Endothelial cell of umbilical vein (primary cell): ENCODE data around the gene DUOXA2. TPM values are rescaled to one million over a fixed set of nuclear protein-coding genes. Genes with fewer than 3 reads are reported as not detected.

ENCODE experiments used
- BruUV-seq: library from RNA; stranded (reverse); fragments of 400-500 nt; replicated peaks from 2 replicates; lab custom pipeline; 2021; lab: Mats Ljungman, UMichigan
- CTCF ChIA-PET: fragments of 300-600, 350-600 bp; sonication (Branson Sonifier 250); formaldehyde crosslinking; loops from one replicate; lab custom pipeline; 2021; ENCODE audit warnings: antibody characterized with exemption, inconsistent platforms; lab: Charles Lee
- POLR2A ChIA-PET: fragments of 300-600, 350-600 bp; sonication (Branson Sonifier 250); formaldehyde crosslinking; loops from one replicate; lab custom pipeline; 2021; ENCODE audit warnings: antibody characterized with exemption, inconsistent platforms; lab: Charles Lee
- DNase-seq: peaks from one replicate; pipeline ENCODE4 v3.0.0-alpha.2; 2011; ENCODE audit warnings: low read depth, low spot score
- FAIRE-seq: peaks from 2 replicates; lab custom pipeline; 2011; peaks lifted over from hg19 to GRCh38; lab: Jason Lieb, UNC
- H2AFZ ChIP-seq: 2 replicates; pipeline ENCODE4 v1.6.0; 2012; ENCODE audit warnings: low read depth, low read length, control low read depth, inconsistent platforms
- H3K27ac ChIP-seq: 2 replicates; pipeline ENCODE4 v1.5.1; 2011; ENCODE audit warnings: low read depth, mild to moderate bottlenecking, control low read depth, low read length, moderate library complexity; ENCODE audit not compliant: insufficient read depth
- H3K27me3 ChIP-seq, 2 experiments: 2 replicates each; pipeline versions ENCODE4 v1.6.0 to v1.6.1; 2011; ENCODE audit warnings: low read length in 2 of 2, mixed read lengths in 1 of 2; ENCODE audit not compliant: control insufficient read depth in 2 of 2, insufficient read depth in 2 of 2
- H3K36me3 ChIP-seq, 2 experiments: 2 replicates in 1 of 2; 3 replicates in 1 of 2; pipeline ENCODE4 v1.5.1; 2011; ENCODE audit warnings: low read length in 2 of 2, mild to moderate bottlenecking in 1 of 2, moderate library complexity in 1 of 2; ENCODE audit not compliant: control insufficient read depth in 2 of 2, insufficient read depth in 2 of 2; ENCODE audit errors: extremely low read depth in 1 of 2
- H3K4me1 ChIP-seq: 3 replicates; pipeline ENCODE4 v1.5.1; 2011; ENCODE audit warnings: mild to moderate bottlenecking, low read length; ENCODE audit not compliant: control insufficient read depth, insufficient read depth; ENCODE audit errors: extremely low read depth
- H3K4me2 ChIP-seq: 2 replicates; pipeline ENCODE4 v1.6.1; 2011; ENCODE audit warnings: low read length, control low read depth, mixed read lengths; ENCODE audit not compliant: insufficient read depth
- H3K4me3 ChIP-seq, 3 experiments: fragments of 200-600 bp in 1 of 3; sonication (generic), shearing (Covaris generic) in 1 of 3; replicated peaks in 1 of 3; 2 replicates each; pipeline ENCODE4 v1.5.1; 2011 to 2016; ENCODE audit warnings: control low read depth in 3 of 3, low read length in 3 of 3, mild to moderate bottlenecking in 2 of 3, inconsistent platforms in 1 of 3, low read depth in 1 of 3, moderate library complexity in 1 of 3; ENCODE audit not compliant: insufficient read depth in 1 of 3
- H3K79me2 ChIP-seq: 2 replicates; pipeline ENCODE4 v1.6.0; 2012; ENCODE audit warnings: low read length, inconsistent platforms; ENCODE audit not compliant: control insufficient read depth, insufficient read depth
- H3K9ac ChIP-seq: replicated peaks from 2 replicates; pipeline ENCODE3; 2011; ENCODE audit warnings: low read length, control low read depth; ENCODE audit not compliant: insufficient read depth; ENCODE audit errors: extremely low read depth
- H3K9me1 ChIP-seq: replicated peaks from 3 replicates; pipeline ENCODE4 v1.6.0; 2011; ENCODE audit warnings: mild to moderate bottlenecking, low read length; ENCODE audit not compliant: control insufficient read depth, insufficient read depth; ENCODE audit errors: extremely low read depth
- H3K9me3 ChIP-seq: replicated peaks from 2 replicates; pipeline ENCODE4 v1.5.1; 2012; ENCODE audit warnings: low read length, inconsistent platforms; ENCODE audit not compliant: control insufficient read depth, insufficient read depth
- H4K20me1 ChIP-seq: replicated peaks from 2 replicates; pipeline ENCODE3; 2011; ENCODE audit warnings: mild to moderate bottlenecking, low read length; ENCODE audit not compliant: control insufficient read depth, insufficient read depth; ENCODE audit errors: extremely low read depth
- CTCF ChIP-seq, 2 donors: IDR thresholded peaks; 1 replicate in 1 of 2; 2 replicates in 1 of 2; pipeline ENCODE4 v1.5.1; 2011; ENCODE audit warnings: low read length in 2 of 2, mild to moderate bottlenecking in 2 of 2, moderate library complexity in 2 of 2, control low read depth in 1 of 2, inconsistent platforms in 1 of 2, low read depth in 1 of 2; ENCODE audit not compliant: insufficient read depth in 1 of 2; ENCODE audit errors: extremely low read depth in 1 of 2
- EZH2 ChIP-seq: IDR thresholded peaks from 2 replicates; pipeline ENCODE4 v1.6.1; 2012; ENCODE audit warnings: borderline replicate concordance, low read depth, mild to moderate bottlenecking, moderate library complexity, low read length, inconsistent platforms; ENCODE audit not compliant: severe bottlenecking
- FOS ChIP-seq: IDR thresholded peaks from 2 replicates; pipeline ENCODE4 v1.6.1; 2011; ENCODE audit warnings: mild to moderate bottlenecking, low read length, moderate library complexity, borderline replicate concordance; ENCODE audit not compliant: insufficient read depth
- GATA2 ChIP-seq: IDR thresholded peaks from 2 replicates; pipeline ENCODE4 v1.7.0; 2011; ENCODE audit warnings: low read depth, mild to moderate bottlenecking, moderate library complexity, mixed read lengths, low read length; ENCODE audit not compliant: insufficient read length, insufficient read depth
- JUN ChIP-seq: IDR thresholded peaks from 2 replicates; pipeline ENCODE4 v1.6.1; 2011; ENCODE audit warnings: borderline replicate concordance, low read depth; ENCODE audit not compliant: insufficient read length, insufficient read depth
- MAX ChIP-seq: IDR thresholded peaks from 2 replicates; pipeline ENCODE4 v1.6.1; 2011; ENCODE audit not compliant: insufficient read depth, insufficient read length
- MYC ChIP-seq: IDR thresholded peaks from one replicate; pipeline ENCODE4 v1.6.1; 2011; ENCODE audit warnings: mild to moderate bottlenecking, low read depth, low read length
- POLR2A ChIP-seq: IDR thresholded peaks from 2 replicates; pipeline ENCODE4 v1.6.1; 2012; ENCODE audit warnings: low read depth, mild to moderate bottlenecking, control low read depth, low read length
- POLR2AphosphoS5 ChIP-seq: IDR thresholded peaks from 2 replicates; pipeline ENCODE4 v1.6.1; 2012; ENCODE audit warnings: low read depth, mild to moderate bottlenecking, control low read depth, low read length, moderate library complexity; ENCODE audit not compliant: insufficient read depth
- dilution Hi-C: fragments of 300-500 bp; cut with MboI; formaldehyde crosslinking; loops from one replicate; pipeline ENCODE4 v1.15.0; 2019; ENCODE audit warnings: low sequenced_read_pairs; ENCODE audit not compliant: extremely low pct_ligation_motif_present
- intact Hi-C: fragments of 100-400 bp; cut with micrococcal nuclease; formaldehyde crosslinking; loops from one replicate; pipeline ENCODE4 v1.10.0; 2022
- polyA plus RNA-seq, 4 experiments: library from polyadenylated mRNA; depleted of rRNA in 3 of 4; stranded (reverse) in 3 of 4; unstranded in 1 of 4; fragments of >200 nt; gene quantifications; 2 replicates each; pipeline versions ENCODE4 v1.2.1 to v1.2.3, GENCODE V29; 2011 to 2012; ENCODE audit warnings: missing spikeins in 1 of 4
- total RNA-seq: library from RNA; stranded (reverse); gene quantifications from 2 replicates; pipeline ENCODE4 v1.2.3, GENCODE V29; 2021

The DUOXA2 gene
- total and polyA plus RNA-seq, 2 donors (not counting 3 experiments of a cell fraction or from before 2014, with no cell fraction given), result not detected

GRCh38 chr15:45147606-45148005 is 33.5 kb downstream of the DUOXA2 start:
- FAIRE-seq, result no peak

GRCh38 chr15:45148076-45149059 is 34.2 kb downstream of the DUOXA2 start:
- no TSS peak for BruUV-seq
- FAIRE-seq, result no peak
- no peaks in the 10 kb centered on the region for H3K4me1 ChIP-seq

More at GRCh38 chr15:45147606-45148005, 33.5 kb downstream of the DUOXA2 start:
- no peak overlapping the region for H3K4me3 ChIP-seq
- no TSS peak for BruUV-seq
- DNase-seq, result no peak
- H4K20me1 ChIP-seq, result no peaks in the 10 kb centered on the region
- intact Hi-C loops (no loop called here), dilution Hi-C loops (no loop called here)
- ChIA-PET POLR2A (no interaction called here), CTCF (interaction anchor here (1.7 kb wide), 2 partner anchors 10 to 16 kb away, joined by 5 to 11 read pairs; no protein-coding TSS in a partner anchor)
- no peaks in the 10 kb centered on the region for H3K27me3 ChIP-seq
- no peak overlapping the region for H3K27ac ChIP-seq
- TF ChIP-seq JUN, result no peak
- TF ChIP-seq EZH2, result no peak
- TF ChIP-seq FOS, result no peak
- no peaks in the 10 kb centered on the region for H3K79me2 ChIP-seq
- H2AFZ ChIP-seq, result no peak overlapping the region
- H3K9me3 ChIP-seq, result no peaks in the 10 kb centered on the region
- H3K4me2 ChIP-seq, result no peak overlapping the region
- H3K9ac ChIP-seq, result no peak overlapping the region
- no peaks in the 10 kb centered on the region for H3K9me1 ChIP-seq
- no peaks in the 10 kb centered on the region for H3K36me3 ChIP-seq
- no peaks in the 10 kb centered on the region for H3K4me1 ChIP-seq

More at GRCh38 chr15:45148076-45149059, 34.2 kb downstream of the DUOXA2 start:
- H3K4me3 ChIP-seq, result no peak overlapping the region
- no peaks in the 10 kb centered on the region for H3K9me3 ChIP-seq
- intact Hi-C loops, result no loop called here
- dilution Hi-C loops, result no loop called here
- no peaks in the 10 kb centered on the region for H3K36me3 ChIP-seq
- H3K4me2 ChIP-seq, result no peak overlapping the region
- H3K9me1 ChIP-seq, result no peaks in the 10 kb centered on the region
- no peak for TF ChIP-seq MYC
- no peak for TF ChIP-seq POLR2AphosphoS5
- TF ChIP-seq MAX, result no peak
- TF ChIP-seq CTCF (IDR thresholded peaks at IDR 0.05; ENCODE audit: extremely low read depth in 1 of 2, insufficient read depth in 1 of 2, low read depth in 1 of 2, low read length in 2 of 2), result no peak
- TF ChIP-seq POLR2A, result no peak
- TF ChIP-seq FOS, result no peak
- TF ChIP-seq GATA2, result no peak
- no peak for TF ChIP-seq JUN
- TF ChIP-seq EZH2, result no peak
- no peak overlapping the region for H2AFZ ChIP-seq
- no peaks in the 10 kb centered on the region for H4K20me1 ChIP-seq
- no peaks in the 10 kb centered on the region for H3K27me3 ChIP-seq
- H3K27ac ChIP-seq, result no peak overlapping the region
- no peak overlapping the region for H3K9ac ChIP-seq
- no peaks in the 10 kb centered on the region for H3K79me2 ChIP-seq
- ChIA-PET POLR2A (no interaction called here), CTCF (interaction anchor here (1.0 to 1.8 kb wide), 2 partner anchors 15 to 256 kb away, joined by 3 to 6 read pairs; no protein-coding TSS in a partner anchor)
- DNase-seq, result no peak
